CD4-positive, alpha-beta T cell treated with Interleukin-15 for 4 hours (primary cell): ENCODE data around the gene C19orf85.
"Not testable (repeated sequence)": the region's sequence is repeated elsewhere in the genome, so short reads cannot be mapped to it uniquely, and the experiment has no call there.

Experiments used
- DNase-seq: peaks from one replicate; pipeline ENCODE4 v3.0.0-alpha.2; 2020; ENCODE audit warnings: low spot score

The C19orf85 gene

GRCh38 chr19:55457683-55458457 is 6.7 kb downstream of the C19orf85 start:
- DNase-seq, result no peak

- no peak for DNase-seq
These were observed 8.2 kb downstream of the C19orf85 start for GRCh38 chr19:55456347-55456746.

GRCh38 chr19:55455576-55456235 is 8.8 kb downstream of the C19orf85 start:
- no peak for DNase-seq

- DNase-seq, result peak; percentile 49
These were observed 9.7 kb downstream of the C19orf85 start for GRCh38 chr19:55454787-55455243.

- no peak for DNase-seq
These were observed 10.9 kb downstream of the C19orf85 start for GRCh38 chr19:55453511-55454260.

- DNase-seq, result peak; percentile 40
These were observed 11.7 kb downstream of the C19orf85 start for GRCh38 chr19:55452749-55453346.

- peak; percentile 13 for DNase-seq
These were observed 12.4 kb downstream of the C19orf85 start for GRCh38 chr19:55451965-55452748.

- DNase-seq, result no peak
These were observed 13.2 kb downstream of the C19orf85 start for GRCh38 chr19:55451163-55451964.

GRCh38 chr19:55449469-55449868 is 15.1 kb downstream of the C19orf85 start:
- no peak for DNase-seq

- DNase-seq, result not testable (repeated sequence)
These were observed 16.4 kb downstream of the C19orf85 start for GRCh38 chr19:55448175-55448490.

- no peak for DNase-seq
These were observed 17.0 kb downstream of the C19orf85 start for GRCh38 chr19:55447421-55448174.

GRCh38 chr19:55446060-55446459 is 18.5 kb downstream of the C19orf85 start:
- no peak for DNase-seq

GRCh38 chr19:55444646-55445045 is 19.9 kb downstream of the C19orf85 start:
- DNase-seq, result no peak

GRCh38 chr19:55443824-55444480 is 20.6 kb downstream of the C19orf85 start:
- no peak for DNase-seq

- no peak for DNase-seq
These were observed 21.3 kb downstream of the C19orf85 start, which contains the start of gene SHISA7 for GRCh38 chr19:55443045-55443823. TSS of gene SHISA7 (minus strand) at chr19:55443300. CDS start at chr19:55442863, 437 bp downstream.

- no peak for DNase-seq
These were observed 22.1 kb downstream of the C19orf85 start for GRCh38 chr19:55442372-55442961.

GRCh38 chr19:55441692-55442321 is 22.7 kb downstream of the C19orf85 start:
- DNase-seq, result no peak

- DNase-seq, result no peak
These were observed 23.2 kb downstream of the C19orf85 start for GRCh38 chr19:55441319-55441691.
